OCI-LY3 (cell line): ENCODE results near the gene RNF113B.

Experiments
- CTCF ChIP-seq: fragments of 200-600, 300-600 bp; sonication (generic); IDR thresholded peaks from 2 replicates; pipeline ENCODE4 v1.5.1; 2014; ENCODE audit warnings: antibody characterized with exemption, low read length, low read depth
- EZH2phosphoT487 ChIP-seq: fragments of 200-600 bp; shearing (Covaris generic); IDR thresholded peaks from 2 replicates; pipeline ENCODE4 v1.6.1; 2018; ENCODE audit warnings: antibody characterized with exemption, mixed run types, low read depth

GRCh38 chr13:98157188-98157587 is 19.9 kb downstream of the RNF113B start:
- TF ChIP-seq CTCF: no peak
- no peak for TF ChIP-seq EZH2phosphoT487
